GM23338 (cell line): ENCODE data around the gene EVC.

Experiments
- CREB1 ChIP-seq: fragments of 250-450 bp; sonication (Bioruptor Pico); IDR thresholded peaks from 2 replicates; pipeline ENCODE4 v1.5.0; 2020; ENCODE audit warnings: low read depth, mild to moderate bottlenecking, moderate library complexity
- CTCF ChIP-seq, 2 experiments: fragments of 200-600 bp in 1 of 2; sonication (generic) in 1 of 2; conservative IDR thresholded peaks; 2 replicates each; pipeline versions ENCODE4 v1.5.1 to v1.6.1; 2016 to 2017; ENCODE audit warnings: antibody characterized with exemption in 2 of 2, low read depth in 2 of 2, mild to moderate bottlenecking in 2 of 2, moderate library complexity in 1 of 2
- EZH2 ChIP-seq: fragments of 200-600 bp; sonication (generic); IDR thresholded peaks from one replicate; pipeline ENCODE4 v1.8.0; 2017; ENCODE audit warnings: antibody characterized with exemption, mild to moderate bottlenecking, low read depth; ENCODE audit not compliant: unreplicated experiment
- EZH2phosphoT487 ChIP-seq: fragments of 200-600 bp; sonication (generic); IDR thresholded peaks from one replicate; pipeline ENCODE4 v1.8.1; 2018; ENCODE audit warnings: antibody characterized with exemption; ENCODE audit not compliant: unreplicated experiment
- JUNB ChIP-seq: IDR thresholded peaks from one replicate; pipeline ENCODE4 v1.6.1; 2016; ENCODE audit warnings: antibody characterized with exemption; ENCODE audit not compliant: unreplicated experiment
- NANOG ChIP-seq: IDR thresholded peaks from 2 replicates; pipeline ENCODE4 v1.6.1; 2016; ENCODE audit warnings: antibody characterized with exemption, borderline replicate concordance
- POLR2AphosphoS5 ChIP-seq: IDR thresholded peaks from 2 replicates; pipeline ENCODE4 v1.6.1; 2016; ENCODE audit warnings: antibody characterized with exemption, low read depth
- REST ChIP-seq: IDR thresholded peaks from one replicate; pipeline ENCODE4 v1.6.1; 2018; ENCODE audit warnings: antibody characterized with exemption; ENCODE audit not compliant: unreplicated experiment
- ZNF114 ChIP-seq: fragments of 250-450 bp; sonication (Bioruptor Pico); IDR thresholded peaks from 2 replicates; pipeline ENCODE4 v1.5.0; 2020; ENCODE audit warnings: mild to moderate bottlenecking, moderate library complexity
- ZNF331 ChIP-seq: fragments of 250-450 bp; sonication (Bioruptor Pico); IDR thresholded peaks from 2 replicates; pipeline ENCODE4 v1.5.0; 2020; ENCODE audit warnings: low read depth, mild to moderate bottlenecking, moderate library complexity

GRCh38 chr4:5863461-5864113 lies 152.6 kb downstream of the EVC start:
- TF ChIP-seq CTCF (conservative IDR thresholded peaks at IDR 0.05; ENCODE audit: low read depth in 2 of 2) = no peak
- TF ChIP-seq ZNF114 = no peak
- TF ChIP-seq EZH2phosphoT487 = no peak
- no peak for TF ChIP-seq POLR2AphosphoS5
- TF ChIP-seq CREB1 (CRISPR knock-in tag) = no peak
- TF ChIP-seq ZNF331 = no peak
- no peak for TF ChIP-seq NANOG
- TF ChIP-seq EZH2 = no peak
- no peak for TF ChIP-seq REST
- TF ChIP-seq JUNB = no peak
